ENCODE data around the gene EVX2.

EVX2 gene

GRCh38 chr2:176095421-176095820 lies 11.7 kb upstream of the EVX2 start:
- DNase-seq, result no peak

GRCh38 chr2:176094349-176094748 lies 10.6 kb upstream of the EVX2 start:
- no peak for DNase-seq

GRCh38 chr2:176093898-176094249 lies 10.1 kb upstream of the EVX2 start:
- DNase-seq, result no peak

- no peak for DNase-seq
These were observed 9.6 kb upstream of the EVX2 start for GRCh38 chr2:176093145-176093897.

- no peak for DNase-seq
These were observed 8.7 kb upstream of the EVX2 start, which contains the start of gene HOXD13 for GRCh38 chr2:176092270-176093144. HOXD13 (plus strand) TSS chr2:176092721; CDS start chr2:176092891, 170 bp downstream.

GRCh38 chr2:176091329-176092258 lies 7.8 kb upstream of the EVX2 start:
- no peak for DNase-seq

GRCh38 chr2:176090862-176091261 lies 7.1 kb upstream of the EVX2 start:
- DNase-seq, result no peak

GRCh38 chr2:176089843-176090395 lies 6.2 kb upstream of the EVX2 start:
- no peak for DNase-seq

- no peak for DNase-seq
These were observed 5.4 kb upstream of the EVX2 start for GRCh38 chr2:176088937-176089842.

GRCh38 chr2:176088048-176088936 lies 4.5 kb upstream of the EVX2 start:
- DNase-seq, result peak in 1 of 2 donors; percentile 45

GRCh38 chr2:176087330-176088047 lies 3.7 kb upstream of the EVX2 start:
- DNase-seq, result no peak

- no peak for DNase-seq
These were observed 2.4 kb upstream of the EVX2 start for GRCh38 chr2:176085861-176086771.

- DNase-seq, result no peak
These were observed 1.5 kb upstream of the EVX2 start for GRCh38 chr2:176085120-176085788.

GRCh38 chr2:176084611-176085119 lies 903 bp upstream of the EVX2 start:
- no peak for DNase-seq

- DNase-seq, result no peak
These were observed 674 bp downstream of the EVX2 start for GRCh38 chr2:176082824-176083751.

GRCh38 chr2:176082525-176082823 lies 1.3 kb downstream of the EVX2 start:
- DNase-seq, result no peak

Data from inflammatory macrophage (primary cell).